HFF-Myc (cell line): ENCODE measurements around the gene SLC25A3.

Source experiments
- DNase-seq: peaks from one replicate; pipeline ENCODE4 v3.0.0-alpha.2; 2011; ENCODE audit warnings: low read depth; ENCODE audit errors: extremely low read depth
- H3K4me3 ChIP-seq: replicated peaks from 2 replicates; pipeline ENCODE4 v1.5.1; 2011; ENCODE audit warnings: low read depth, mild to moderate bottlenecking, control low read depth, low read length
- TF ChIP-seq, protein P1 (sequence below): IDR thresholded peaks from 2 replicates; pipeline ENCODE4 v1.5.1; 2012; ENCODE audit warnings: mild to moderate bottlenecking, low read depth, low read length, control low read depth; ENCODE audit errors: missing control alignments

SLC25A3 gene

DNA sequence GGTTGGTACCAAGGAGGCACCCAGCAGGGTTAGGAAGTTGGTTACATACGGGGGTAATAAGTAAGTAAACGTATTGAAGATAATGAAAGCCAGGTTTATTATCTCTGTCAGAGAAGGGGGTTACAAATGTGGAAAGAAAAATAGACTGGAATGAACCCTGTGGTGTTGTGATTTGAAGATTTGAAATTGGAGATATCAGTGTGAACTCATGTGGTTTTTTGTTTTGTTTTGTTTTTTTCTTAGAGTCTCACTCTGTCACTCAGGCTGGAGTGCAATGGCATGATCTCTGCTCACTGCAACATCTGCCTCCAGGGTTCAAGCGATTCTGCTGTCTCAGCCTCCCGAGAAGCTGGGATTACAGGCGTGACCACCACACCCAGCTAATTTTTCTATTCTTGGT lies 14.1 kb upstream of the SLC25A3 start:
- TF ChIP-seq, protein P1, sequence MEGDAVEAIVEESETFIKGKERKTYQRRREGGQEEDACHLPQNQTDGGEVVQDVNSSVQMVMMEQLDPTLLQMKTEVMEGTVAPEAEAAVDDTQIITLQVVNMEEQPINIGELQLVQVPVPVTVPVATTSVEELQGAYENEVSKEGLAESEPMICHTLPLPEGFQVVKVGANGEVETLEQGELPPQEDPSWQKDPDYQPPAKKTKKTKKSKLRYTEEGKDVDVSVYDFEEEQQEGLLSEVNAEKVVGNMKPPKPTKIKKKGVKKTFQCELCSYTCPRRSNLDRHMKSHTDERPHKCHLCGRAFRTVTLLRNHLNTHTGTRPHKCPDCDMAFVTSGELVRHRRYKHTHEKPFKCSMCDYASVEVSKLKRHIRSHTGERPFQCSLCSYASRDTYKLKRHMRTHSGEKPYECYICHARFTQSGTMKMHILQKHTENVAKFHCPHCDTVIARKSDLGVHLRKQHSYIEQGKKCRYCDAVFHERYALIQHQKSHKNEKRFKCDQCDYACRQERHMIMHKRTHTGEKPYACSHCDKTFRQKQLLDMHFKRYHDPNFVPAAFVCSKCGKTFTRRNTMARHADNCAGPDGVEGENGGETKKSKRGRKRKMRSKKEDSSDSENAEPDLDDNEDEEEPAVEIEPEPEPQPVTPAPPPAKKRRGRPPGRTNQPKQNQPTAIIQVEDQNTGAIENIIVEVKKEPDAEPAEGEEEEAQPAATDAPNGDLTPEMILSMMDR: no peak
- H3K4me3 ChIP-seq: no peak overlapping the region
- no peak for DNase-seq

DNA sequence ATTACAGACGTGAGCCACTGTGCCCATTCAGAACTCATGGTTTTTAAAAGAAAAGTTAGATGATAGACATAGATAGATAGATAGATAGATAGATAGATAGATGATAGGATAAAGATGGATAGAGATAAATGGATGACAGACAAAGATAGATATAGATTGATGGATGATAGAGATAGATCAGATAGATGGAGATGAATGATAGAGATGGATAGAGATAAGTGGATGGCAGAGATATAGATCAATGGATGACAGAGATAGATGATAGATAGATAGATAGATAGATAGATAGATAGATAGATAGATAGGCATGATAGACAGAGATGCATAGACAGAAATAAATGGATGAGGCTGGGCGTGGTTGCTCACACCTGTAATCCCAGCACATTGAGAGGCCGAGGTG lies 13.7 kb upstream of the SLC25A3 start:
- DNase-seq: no peak
- H3K4me3 ChIP-seq: no peak overlapping the region
- TF ChIP-seq, protein P1: no peak

DNA sequence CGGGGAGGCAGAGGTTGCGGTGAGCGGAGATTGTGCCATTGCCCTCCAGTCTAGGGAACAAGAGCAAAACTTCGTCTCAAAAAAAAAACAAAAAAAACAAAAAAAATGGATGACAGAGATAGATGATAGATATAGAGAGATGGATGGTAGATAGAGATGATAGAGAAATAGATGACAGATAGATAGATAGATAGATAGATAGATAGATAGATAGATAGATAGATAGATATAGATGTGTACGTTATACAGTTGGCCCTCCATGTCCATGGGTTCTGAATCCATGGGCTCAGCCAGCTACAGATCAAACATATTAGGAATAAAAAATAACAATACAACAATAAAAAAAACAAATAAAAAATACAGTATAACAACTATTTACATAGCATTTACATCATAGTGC lies 12.8 kb upstream of the SLC25A3 start:
- H3K4me3 ChIP-seq: no peak overlapping the region
- TF ChIP-seq, protein P1: no peak
- no peak for DNase-seq

DNA sequence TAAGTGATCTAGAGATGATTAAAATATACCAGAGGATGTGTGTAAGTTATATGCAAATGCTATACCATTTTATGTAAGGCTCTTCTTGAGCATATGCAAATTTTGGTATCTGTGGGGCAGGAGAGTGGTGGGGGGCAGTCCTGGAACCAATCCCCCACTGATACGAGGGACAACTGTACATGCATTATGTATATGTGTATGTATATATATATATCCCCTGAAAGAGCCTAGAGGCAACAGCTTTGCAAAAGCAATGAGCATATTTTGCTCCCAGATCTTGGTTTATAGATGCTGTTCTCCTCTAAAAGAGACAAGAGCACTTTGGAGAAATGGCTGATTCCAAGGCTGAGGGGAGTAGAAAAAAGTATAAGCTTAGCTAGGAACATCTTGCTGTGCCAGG lies 12.4 kb upstream of the SLC25A3 start:
- no peak for DNase-seq
- TF ChIP-seq, protein P1: no peak

DNA sequence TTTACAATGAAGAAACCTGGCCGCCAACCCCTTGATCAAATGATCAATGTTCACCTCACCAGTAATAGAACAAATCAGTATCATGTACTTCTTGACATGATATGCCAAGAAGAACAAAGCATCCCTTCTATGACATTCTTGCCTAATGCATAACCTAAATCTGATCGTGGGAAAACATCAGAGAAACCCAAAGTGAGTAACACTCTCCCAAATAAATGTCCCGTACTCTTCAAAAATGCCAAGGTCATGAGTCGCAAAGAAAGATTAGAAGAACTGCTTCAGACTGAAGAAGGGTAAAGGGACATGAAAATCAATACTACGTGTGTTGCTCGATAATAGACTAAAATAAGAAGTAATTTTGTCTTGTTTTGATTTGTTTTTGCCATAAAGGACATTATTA lies 11.4 kb upstream of the SLC25A3 start:
- TF ChIP-seq, protein P1: no peak
- no peak for DNase-seq
- no peak overlapping the region for H3K4me3 ChIP-seq

More for the DNA sequence above, 12.4 kb upstream of the SLC25A3 start:
- H3K4me3 ChIP-seq: no peak overlapping the region

DNA sequence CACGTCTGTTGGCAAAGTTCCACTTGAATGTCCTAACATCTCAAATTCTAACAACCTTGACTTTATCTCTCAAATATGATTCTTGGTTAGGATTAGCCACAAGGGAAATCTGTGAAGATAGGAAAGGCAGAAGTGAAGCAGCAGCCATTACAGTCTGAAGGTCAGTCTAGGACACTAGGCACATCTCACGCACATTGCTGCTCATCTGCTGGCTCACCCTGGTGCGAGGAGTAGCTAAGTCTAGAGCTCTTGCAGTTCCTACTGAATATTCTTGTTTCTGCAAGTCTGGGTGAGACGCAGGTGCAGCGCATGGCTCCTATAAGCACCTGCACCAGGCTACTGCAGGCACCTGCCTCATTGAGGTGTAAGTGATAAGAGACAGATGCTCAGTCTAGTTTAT lies 6.4 kb upstream of the SLC25A3 start:
- DNase-seq: no peak
- TF ChIP-seq, protein P1: no peak

DNA sequence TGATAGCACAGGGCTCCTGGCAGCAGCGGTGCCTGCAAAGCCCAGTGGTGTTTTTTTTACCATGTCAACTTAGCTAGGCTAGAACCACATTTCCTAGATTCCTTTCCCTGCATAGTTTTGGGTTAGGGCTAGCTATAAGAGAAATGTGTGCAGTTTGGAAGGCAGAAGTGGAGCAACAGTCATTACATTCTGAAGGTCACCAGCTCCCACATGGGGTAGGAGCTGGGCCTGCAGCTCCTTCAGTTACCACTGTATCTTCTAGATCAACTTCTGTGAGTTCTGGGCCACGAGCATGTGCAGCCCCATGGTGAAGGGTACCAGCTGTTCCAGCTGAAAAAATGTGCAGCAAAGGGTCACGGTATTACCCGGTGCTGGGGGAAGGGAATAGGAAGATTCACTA lies 2.3 kb upstream of the SLC25A3 start:
- DNase-seq: no peak
- H3K4me3 ChIP-seq: no peak overlapping the region
- TF ChIP-seq, protein P1: no peak

More for the DNA sequence above, 6.4 kb upstream of the SLC25A3 start:
- H3K4me3 ChIP-seq: no peak overlapping the region
